ENCODE data around the gene ASPN. TPM values are rescaled to one million over a fixed set of nuclear protein-coding genes. Genes with fewer than 3 reads are reported as not detected.

ASPN gene
- total RNA-seq, 2 donors from 2014 or later: not detected

DNA sequence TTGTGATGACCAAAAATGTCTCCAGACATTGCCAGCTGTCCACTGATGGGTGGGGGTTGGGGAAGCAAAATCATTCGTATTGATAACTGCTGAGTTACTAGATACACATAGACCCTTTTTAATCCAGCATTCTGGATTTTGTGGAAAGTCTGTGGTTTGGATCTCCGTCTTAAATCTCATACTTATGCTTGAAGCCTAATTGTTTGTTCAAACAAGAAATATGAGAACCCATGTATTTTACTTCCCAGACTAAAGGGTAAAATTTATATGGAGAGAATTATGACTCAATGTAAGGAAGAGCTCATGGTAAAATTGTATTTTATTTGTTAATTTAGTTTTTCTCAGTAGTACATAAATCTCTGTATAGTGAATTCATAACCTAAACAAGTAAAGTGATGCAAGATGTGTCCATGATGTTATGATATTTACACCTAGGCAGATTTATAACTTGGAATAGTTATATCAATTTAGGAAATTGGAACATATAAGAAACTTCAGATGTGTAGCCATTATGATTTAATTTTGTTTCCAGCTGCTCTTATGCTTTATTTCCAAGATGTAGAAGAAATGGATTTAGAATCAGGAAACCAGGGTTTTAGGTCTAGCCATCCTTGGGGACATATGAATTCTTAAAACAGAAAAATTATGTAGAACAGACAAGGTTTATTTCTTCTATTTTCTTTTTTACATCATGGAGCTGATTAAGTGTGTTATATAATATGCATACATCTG is 73.4 kb downstream of the ASPN start:
- ATAC-seq (no peak), DNase-seq (no peak)
- H3K4me3 Mint-ChIP-seq: no peak overlapping the region
- no peaks in the 10 kb centered on the region for H3K36me3 Mint-ChIP-seq (ENCODE audit: low read depth)
- no peaks in the 10 kb centered on the region for H3K27me3 Mint-ChIP-seq
- no peak overlapping the region for H3K27ac Mint-ChIP-seq
- H3K4me1 Mint-ChIP-seq: peaks cover 15% of the 10 kb centered on the region
- H3K9me3 ChIP-seq (ENCODE audit: control insufficient read depth, low read length, poor library complexity, severe bottlenecking): no peaks in the 10 kb centered on the region

- H3K4me3 Mint-ChIP-seq: no peak overlapping the region
- H3K27me3 Mint-ChIP-seq: no peaks in the 10 kb centered on the region
- H3K36me3 Mint-ChIP-seq (ENCODE audit: low read depth): no peaks in the 10 kb centered on the region
- peaks cover 15% of the 10 kb centered on the region for H3K4me1 Mint-ChIP-seq
- no peak for DNase-seq
- H3K27ac Mint-ChIP-seq: peak overlapping the region; percentile 34
- H3K9me3 ChIP-seq (ENCODE audit: control insufficient read depth, low read length, poor library complexity, severe bottlenecking): no peaks in the 10 kb centered on the region
- ATAC-seq: no peak
Measured at GRCh38 chr9:92407818-92408217, 74.5 kb downstream of the ASPN start.

- no peaks in the 10 kb centered on the region for H3K36me3 Mint-ChIP-seq (ENCODE audit: low read depth)
- H3K9me3 ChIP-seq (ENCODE audit: control insufficient read depth, low read length, poor library complexity, severe bottlenecking): no peaks in the 10 kb centered on the region
- H3K4me3 Mint-ChIP-seq: peak overlapping the region; percentile 31
- peaks cover 15% of the 10 kb centered on the region for H3K4me1 Mint-ChIP-seq
- peak; percentile 90 for ATAC-seq
- no peaks in the 10 kb centered on the region for H3K27me3 Mint-ChIP-seq
- H3K27ac Mint-ChIP-seq: peak overlapping the region; percentile 77
- no peak for DNase-seq
Measured at GRCh38 chr9:92406477-92406876, 75.8 kb downstream of the ASPN start.

Other genes with a start within 250 kb of the ASPN start
- 10 to 100 TPM; 68.5 to 75.8 TPM for gene IARS1, start 188.8 kb downstream of the ASPN start, total RNA-seq
- gene NOL8, start 157.2 kb downstream of the ASPN start, total RNA-seq: 10 to 100 TPM; 61.0 to 61.1 TPM
- 1 to 10 TPM; 1.9 to 6.8 TPM for gene CENPP, start 156.6 kb downstream of the ASPN start, total RNA-seq
- under 1 TPM in 1 of 2 donors, not detected in 1; 0.52 TPM for gene OGN, start 77.9 kb downstream of the ASPN start, total RNA-seq
- gene OMD, start 58.0 kb downstream of the ASPN start, total RNA-seq: not detected
- gene ECM2, start 53.5 kb upstream of the ASPN start, total RNA-seq: not detected
- 1 to 10 TPM; 6.3 to 7.1 TPM for gene IPPK, start 187.6 kb upstream of the ASPN start, total RNA-seq

Measured in T-helper 17 cell (primary cell).